ENCODE measurements around the gene MTMR12. TPM values are rescaled to one million over a fixed set of nuclear protein-coding genes. Genes with fewer than 3 reads are reported as not detected.

MTMR12 gene
- total and polyA plus RNA-seq, 2 of the 4 experiments (the other 2 are of a cell fraction): 11.1 to 21.3 TPM

DNA sequence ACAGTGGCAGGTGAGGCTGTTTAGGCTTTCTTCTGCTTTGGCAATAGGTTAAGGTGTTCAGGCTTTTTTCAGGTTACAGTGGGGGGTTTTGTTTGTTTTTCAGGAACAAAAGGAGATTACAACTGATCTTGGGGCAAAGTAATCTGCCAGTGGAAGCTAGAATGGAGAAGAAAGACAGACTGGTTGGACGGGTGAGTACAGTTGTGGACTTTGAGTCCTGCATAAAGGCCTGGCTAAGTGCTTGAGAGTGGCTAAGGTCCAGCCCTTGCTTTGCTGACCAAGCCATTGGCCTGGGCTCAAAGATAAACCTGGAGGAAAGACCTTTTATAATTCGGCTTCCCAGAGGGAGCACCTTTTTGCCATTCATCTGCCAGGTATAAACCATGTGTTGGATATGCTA, 63.1 kb downstream of the MTMR12 start:
- Histone ChIP-seq H2BK15ac (ENCODE audit: low read depth, low read length) (no peak overlapping the region), H2AK9ac (replicated peaks; ENCODE audit: low read depth, low read length, poor library complexity) (no peak overlapping the region), H2BK120ac (ENCODE audit: low read depth, low read length) (no peak overlapping the region), H3K4ac (ENCODE audit: low read depth, low read length) (no peak overlapping the region), H3K4me2 (ENCODE audit: low read depth, low read length) (no peak overlapping the region), H3K23ac (ENCODE audit: low read depth, low read length) (no peak overlapping the region), H3K14ac (replicated peaks; ENCODE audit: low read depth, low read length) (no peak overlapping the region), H3K4me1 (ENCODE audit: control insufficient read depth, insufficient read depth, low read length) (no peaks in the 10 kb centered on the region), H3K56ac (ENCODE audit: extremely low read depth, insufficient read depth, low read length) (no peak overlapping the region), H2BK5ac (ENCODE audit: low read depth, low read length, poor library complexity, severe bottlenecking) (no peak overlapping the region), H3K9me3 (ENCODE audit: control insufficient read depth, insufficient read depth, low read length) (no peaks in the 10 kb centered on the region), H3K36me3 (ENCODE audit: control insufficient read depth, insufficient read depth, low read length) (peaks cover 27% of the 10 kb centered on the region), H3K9me1 (ENCODE audit: insufficient read depth, low read length) (peaks cover 10% of the 10 kb centered on the region; the same call in 1 of the 2 replicates), H4K91ac (ENCODE audit: insufficient read depth, low read depth, low read length) (no peak overlapping the region), H3K27me3 (ENCODE audit: control insufficient read depth, insufficient read depth, low read length) (no peaks in the 10 kb centered on the region), H4K20me1 (ENCODE audit: insufficient read depth, low read length) (no peaks in the 10 kb centered on the region), H2AFZ (replicated peaks; ENCODE audit: low read length, poor library complexity) (no peak overlapping the region), H3K9ac (ENCODE audit: low read depth, low read length) (no peak overlapping the region), H3K27ac (ENCODE audit: insufficient read depth, low read length) (no peak overlapping the region), H2BK20ac (ENCODE audit: low read depth, low read length) (no peak overlapping the region), H3K18ac (ENCODE audit: low read depth, low read length) (no peak overlapping the region), H3K79me1 (ENCODE audit: low read depth in 1 of 2, low read length in 2 of 2) (no peaks in the 10 kb centered on the region; a peak in 1 of 4 replicates), H4K5ac (ENCODE audit: low read depth, low read length) (no peak overlapping the region), H3K4me3 (ENCODE audit: insufficient read depth, low read depth, low read length) (no peak overlapping the region), H2AK5ac (ENCODE audit: low read depth, low read length) (no peak overlapping the region), H4K8ac (ENCODE audit: low read depth in 2 of 2, low read length in 2 of 2) (no peak overlapping the region)
- dilution Hi-C loops (cut with HindIII; ENCODE audit: low sequenced_read_pairs, unreplicated experiment): no loop called here
- ChIA-PET CTCF (interaction anchor here (0.6 kb wide), 1 partner anchor 64 kb away, joined by 3 read pairs; no protein-coding TSS in a partner anchor), POLR2A (ENCODE audit: unreplicated experiment) (no interaction called here)
- BruUV-seq (replicated peaks): no TSS peak
- in situ Hi-C loops (cut with MboI; ENCODE audit: low sequenced_read_pairs): loop anchor here (10.0 kb wide), 1 partner anchor 365 kb away; no protein-coding TSS in a partner anchor
- DNase-seq (no peak), ATAC-seq (ENCODE audit: low read depth) (no peak)
- 100% methylated on average over 1 of the region's 2 CpGs; no CpG with 5 or more reads in 1 of the 2 experiments for WGBS, 2 experiments (ENCODE audit: extremely low coverage in 2 of 2, insufficient read length in 1 of 2)
- TF ChIP-seq MXI1 (IDR thresholded peaks at IDR 0.05; ENCODE audit: borderline replicate concordance, low read depth, low read length): no peak
- TF ChIP-seq NFE2L2 (IDR thresholded peaks at IDR 0.05; ENCODE audit: low read depth, low read length): no peak
- no peak for TF ChIP-seq ELK1 (IDR thresholded peaks at IDR 0.05; ENCODE audit: borderline replicate concordance, low read depth, low read length)
- no peak for TF ChIP-seq RCOR1 (IDR thresholded peaks at IDR 0.05; ENCODE audit: insufficient replicate concordance, low read length)
- intact Hi-C loops (cut with micrococcal nuclease): no loop called here

All from IMR-90 (cell line).